Measurements from ENCODE around the gene CYTH4. TPM values are rescaled to one million over a fixed set of nuclear protein-coding genes. Genes with fewer than 3 reads are reported as not detected.

The CYTH4 gene
- total and polyA plus RNA-seq, 10 of the 15 experiments (the other 5 are each of a cell fraction or from before 2014, with no cell fraction given): 1.5 to 27.3 (median 16.9) TPM

- 0 out of 2 replicates have a peak, but pooled peaks have one; percentile 12 for TF ChIP-seq IRF3 (IDR thresholded peaks at IDR 0.05)
- TF ChIP-seq MLLT1 (IDR thresholded peaks at IDR 0.05): peak; percentile 95
- TF ChIP-seq RBBP5 (conservative IDR thresholded peaks at IDR 0.05): no peak
- peak; percentile 81 for TF ChIP-seq TCF3 (IDR thresholded peaks at IDR 0.05; ENCODE audit: borderline replicate concordance, insufficient read depth, low read depth, low read length)
- no peak for TF ChIP-seq ZNF622 (IDR thresholded peaks at IDR 0.05)
- no peak for TF ChIP-seq STAT1 (conservative IDR thresholded peaks at IDR 0.05)
- no peak for TF ChIP-seq NR2C1 (IDR thresholded peaks at IDR 0.05)
- TF ChIP-seq BCLAF1 (IDR thresholded peaks at IDR 0.05): no peak
- peak; percentile 44; the same call in 1 of the 2 replicates for TF ChIP-seq PAX5 (IDR thresholded peaks at IDR 0.05; ENCODE audit: borderline replicate concordance, low read depth, low read length)
- TF ChIP-seq NKRF (conservative IDR thresholded peaks at IDR 0.05): peak; percentile 88
- peak; percentile 81 for TF ChIP-seq ZBTB40 (IDR thresholded peaks at IDR 0.05; ENCODE audit: borderline replicate concordance)
- 0 out of 2 replicates have a peak, but pooled peaks have one; percentile 20 for TF ChIP-seq ELK1 (IDR thresholded peaks at IDR 0.05; ENCODE audit: low read depth, low read length)
- TF ChIP-seq KDM1A (IDR thresholded peaks at IDR 0.05; ENCODE audit: borderline replicate concordance): no peak
- TF ChIP-seq HDGF (IDR thresholded peaks at IDR 0.05): peak; percentile 94
- TF ChIP-seq ZBED1 (IDR thresholded peaks at IDR 0.05; ENCODE audit: borderline replicate concordance): no peak; the same call in 1 of the 2 replicates
These were observed 38.0 kb upstream of the CYTH4 start, which contains the start of gene RAC2 (continued) for GRCh38 chr22:37244114-37244921.

All from GM12878 (cell line).